GM18858 (cell line): ENCODE results near the gene NMNAT2.

Source experiments
- ATAC-seq: cut with Tn5 transposase; IDR thresholded peaks from one replicate; pipeline ENCODE4 v1.9.1; 2021; ENCODE audit not compliant: unreplicated experiment

The NMNAT2 gene

DNA sequence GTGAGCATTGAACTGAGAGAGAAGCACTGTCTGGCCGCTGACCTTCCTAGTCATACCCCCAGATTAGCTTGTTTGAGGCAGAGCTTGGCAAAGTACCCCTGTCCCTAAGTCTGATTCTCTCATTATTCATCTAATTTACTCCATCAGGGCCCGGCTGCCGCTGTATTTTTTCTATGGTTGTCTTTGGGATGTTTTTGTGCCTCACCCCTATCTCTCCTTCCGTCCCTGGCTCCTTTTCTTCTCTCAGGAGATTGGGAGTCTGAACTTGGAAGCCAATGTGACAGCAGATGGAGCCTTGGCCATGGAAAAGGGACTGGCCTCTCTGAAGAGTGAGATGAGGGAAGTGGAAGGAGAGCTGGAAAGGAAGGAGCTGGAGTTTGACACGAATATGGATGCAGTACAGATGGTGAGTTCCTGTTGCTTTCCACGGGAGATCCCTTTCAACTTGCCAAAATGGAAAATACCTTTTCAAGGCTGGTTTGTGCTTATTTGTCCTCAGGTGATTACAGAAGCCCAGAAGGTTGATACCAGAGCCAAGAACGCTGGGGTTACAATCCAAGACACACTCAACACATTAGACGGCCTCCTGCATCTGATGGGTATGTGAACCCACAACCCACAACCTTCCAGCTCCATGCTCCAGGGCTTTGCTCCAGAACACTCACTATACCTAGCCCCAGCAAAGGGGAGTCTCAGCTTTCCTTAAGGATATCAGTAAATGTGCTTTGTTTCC, 178.2 kb downstream of the NMNAT2 start:
- ATAC-seq, result no peak

DNA sequence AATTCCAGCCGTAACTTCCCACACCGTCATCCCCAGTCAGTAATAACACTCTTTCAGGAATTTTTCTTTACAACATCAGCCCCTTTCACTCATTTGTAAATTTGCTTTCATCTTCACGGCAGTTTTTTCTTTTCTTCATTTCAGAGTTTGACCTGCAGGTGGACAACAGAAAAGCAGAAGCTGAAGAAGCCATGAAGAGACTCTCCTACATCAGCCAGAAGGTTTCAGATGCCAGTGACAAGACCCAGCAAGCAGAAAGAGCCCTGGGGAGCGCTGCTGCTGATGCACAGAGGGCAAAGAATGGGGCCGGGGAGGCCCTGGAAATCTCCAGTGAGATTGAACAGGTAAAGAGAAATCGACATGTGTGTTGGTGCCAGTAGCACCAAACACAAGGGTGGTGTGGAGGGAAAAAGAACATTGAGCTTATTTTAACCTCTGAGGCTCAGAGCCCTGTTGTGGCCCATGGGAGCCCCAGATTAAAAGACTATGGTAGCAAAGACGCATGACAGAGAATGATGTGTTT, 178.9 kb downstream of the NMNAT2 start:
- no peak for ATAC-seq

DNA sequence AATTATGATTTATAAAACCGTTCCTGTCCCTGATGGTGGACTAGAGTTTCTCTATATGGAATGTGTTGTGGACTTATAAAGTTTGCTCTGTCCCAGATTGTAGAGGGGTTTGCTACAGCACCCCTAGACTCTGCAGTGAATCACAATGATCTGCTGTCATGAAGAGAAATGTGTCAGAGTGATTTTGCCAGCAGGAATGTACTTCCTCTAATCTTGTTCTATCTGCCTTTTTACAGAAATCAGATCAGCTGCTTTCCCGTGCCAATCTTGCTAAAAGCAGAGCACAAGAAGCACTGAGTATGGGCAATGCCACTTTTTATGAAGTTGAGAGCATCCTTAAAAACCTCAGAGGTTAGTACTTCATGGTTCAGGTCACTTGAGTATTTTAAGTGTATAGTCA, 180.1 kb downstream of the NMNAT2 start:
- no peak for ATAC-seq

DNA sequence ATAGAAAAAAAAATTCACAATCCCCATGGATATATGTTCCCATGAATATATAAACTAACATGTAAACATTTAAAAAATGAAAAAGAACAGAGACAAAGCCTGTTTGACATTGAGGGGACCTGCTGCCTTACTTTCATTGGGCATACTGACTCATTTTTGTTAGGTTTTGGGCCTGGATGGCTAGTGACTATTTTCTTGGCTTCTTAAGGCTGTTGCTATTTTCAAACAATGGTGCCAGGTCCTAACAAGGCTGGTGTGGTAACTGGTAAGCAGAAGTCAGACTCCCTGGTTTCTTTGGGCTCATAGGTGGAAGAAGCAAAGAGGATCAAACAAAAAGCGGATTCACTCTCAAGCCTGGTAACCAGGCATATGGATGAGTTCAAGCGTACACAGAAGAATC, 181.1 kb downstream of the NMNAT2 start:
- ATAC-seq, result no peak

GRCh38 chr1:183236158-183236725, 181.9 kb downstream of the NMNAT2 start:
- no peak for ATAC-seq

DNA sequence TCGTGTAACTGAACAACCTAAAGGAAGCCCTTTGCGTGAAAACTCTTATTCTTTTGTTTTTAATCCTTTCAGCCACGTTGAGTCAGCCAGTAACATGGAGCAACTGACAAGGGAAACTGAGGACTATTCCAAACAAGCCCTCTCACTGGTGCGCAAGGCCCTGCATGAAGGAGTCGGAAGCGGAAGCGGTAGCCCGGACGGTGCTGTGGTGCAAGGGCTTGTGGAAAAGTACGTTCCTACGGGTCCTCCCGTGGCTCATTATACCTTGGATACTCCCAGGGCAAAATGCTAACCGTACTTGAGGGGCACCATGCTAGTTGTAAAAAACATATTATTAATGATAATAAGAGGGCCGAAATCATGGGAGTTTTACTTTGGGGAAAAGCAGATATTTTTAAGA, 182.7 kb downstream of the NMNAT2 start:
- ATAC-seq, result no peak

- ATAC-seq, result no peak
Measured at GRCh38 chr1:183234660-183235476, 183.3 kb downstream of the NMNAT2 start.

DNA sequence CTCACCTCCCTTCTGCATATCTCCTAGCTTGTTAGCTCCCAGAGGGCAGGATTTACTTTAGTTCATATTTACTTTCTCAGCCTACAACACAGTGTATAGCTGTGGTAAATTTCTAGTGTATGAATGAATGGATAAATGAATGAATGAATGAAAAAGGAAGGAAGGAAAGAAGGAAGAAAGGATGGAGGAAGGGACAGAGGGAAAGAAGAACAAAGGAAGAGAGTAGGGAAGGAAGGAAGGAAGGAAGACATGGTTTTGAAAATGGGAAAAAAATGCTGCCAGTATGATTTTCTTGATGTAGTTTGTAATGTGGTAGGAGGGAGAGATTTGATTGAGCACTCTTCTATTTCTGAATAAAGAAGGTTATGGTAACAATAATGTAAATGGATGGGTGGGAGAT, 185.1 kb downstream of the NMNAT2 start:
- no peak for ATAC-seq

DNA sequence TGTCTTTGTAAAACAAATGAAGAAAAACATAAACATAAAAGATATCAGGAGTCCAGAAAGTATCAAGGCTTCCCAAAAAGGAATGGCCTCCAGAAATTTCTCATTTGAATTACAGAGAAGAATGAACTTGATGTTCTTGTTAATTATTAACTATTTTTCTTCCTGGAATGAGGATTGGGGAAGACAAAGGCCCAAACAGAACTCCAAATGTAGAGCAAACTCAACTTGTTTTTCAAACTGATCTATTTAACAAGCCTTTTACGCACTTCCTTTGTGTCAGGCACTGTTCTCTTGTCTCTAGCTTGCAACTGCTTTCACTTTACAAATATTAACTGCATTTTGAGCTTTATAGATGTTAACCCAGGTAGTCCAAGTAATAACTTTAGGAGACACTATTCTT, 186.6 kb downstream of the NMNAT2 start:
- no peak for ATAC-seq

DNA sequence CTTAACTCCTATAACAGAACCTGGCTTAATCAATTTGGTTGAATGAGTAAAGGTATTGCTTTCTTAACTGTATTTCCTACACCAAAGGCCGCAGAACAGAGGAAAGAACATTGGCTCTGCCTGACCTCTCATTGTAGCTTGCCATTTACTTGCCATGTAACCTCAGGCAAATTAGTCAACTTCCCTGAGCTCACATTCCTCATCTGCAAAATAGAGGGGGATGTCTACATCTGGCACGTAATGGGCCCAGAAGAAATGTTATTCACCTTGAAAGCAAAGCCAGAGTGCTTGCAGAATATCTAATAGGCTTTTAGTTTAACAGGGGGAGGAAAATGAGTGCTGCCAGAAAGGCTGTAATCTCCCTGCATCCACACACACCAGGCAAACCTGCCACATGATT, 187.8 kb downstream of the NMNAT2 start:
- ATAC-seq, result no peak

DNA sequence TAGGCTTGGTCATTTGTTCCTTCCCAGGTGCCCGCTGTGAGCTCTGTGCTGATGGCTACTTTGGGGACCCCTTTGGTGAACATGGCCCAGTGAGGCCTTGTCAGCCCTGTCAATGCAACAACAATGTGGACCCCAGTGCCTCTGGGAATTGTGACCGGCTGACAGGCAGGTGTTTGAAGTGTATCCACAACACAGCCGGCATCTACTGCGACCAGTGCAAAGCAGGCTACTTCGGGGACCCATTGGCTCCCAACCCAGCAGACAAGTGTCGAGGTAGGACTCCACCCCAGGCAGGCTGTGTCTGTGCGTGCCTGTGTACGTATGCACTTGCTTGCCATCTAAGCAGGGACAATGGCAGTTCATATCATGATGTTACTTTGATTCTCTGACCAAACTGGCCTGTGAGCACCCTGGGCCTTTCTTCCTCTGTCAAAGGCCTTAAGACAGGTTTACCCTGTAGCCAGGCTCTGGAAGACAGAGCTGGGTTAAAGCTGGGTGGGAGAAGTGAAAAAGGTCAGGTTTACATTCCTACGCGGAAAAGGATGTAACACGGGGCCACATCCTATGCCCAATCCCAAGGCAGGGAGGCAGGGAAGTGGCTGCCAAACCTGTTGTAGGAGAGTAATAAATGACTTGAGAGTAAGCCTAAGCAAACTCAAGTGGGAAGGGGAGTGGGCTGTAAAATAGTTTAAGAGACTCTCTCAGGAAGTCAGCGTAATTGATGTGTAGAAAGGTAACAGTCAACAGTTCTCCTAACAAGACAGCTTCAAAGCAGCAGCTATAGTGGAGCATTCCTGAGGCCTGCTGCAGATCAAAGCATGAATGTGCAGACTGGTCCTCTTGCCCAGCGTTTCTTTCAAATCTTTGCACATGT, 189.6 kb downstream of the NMNAT2 start:
- ATAC-seq, result no peak

DNA sequence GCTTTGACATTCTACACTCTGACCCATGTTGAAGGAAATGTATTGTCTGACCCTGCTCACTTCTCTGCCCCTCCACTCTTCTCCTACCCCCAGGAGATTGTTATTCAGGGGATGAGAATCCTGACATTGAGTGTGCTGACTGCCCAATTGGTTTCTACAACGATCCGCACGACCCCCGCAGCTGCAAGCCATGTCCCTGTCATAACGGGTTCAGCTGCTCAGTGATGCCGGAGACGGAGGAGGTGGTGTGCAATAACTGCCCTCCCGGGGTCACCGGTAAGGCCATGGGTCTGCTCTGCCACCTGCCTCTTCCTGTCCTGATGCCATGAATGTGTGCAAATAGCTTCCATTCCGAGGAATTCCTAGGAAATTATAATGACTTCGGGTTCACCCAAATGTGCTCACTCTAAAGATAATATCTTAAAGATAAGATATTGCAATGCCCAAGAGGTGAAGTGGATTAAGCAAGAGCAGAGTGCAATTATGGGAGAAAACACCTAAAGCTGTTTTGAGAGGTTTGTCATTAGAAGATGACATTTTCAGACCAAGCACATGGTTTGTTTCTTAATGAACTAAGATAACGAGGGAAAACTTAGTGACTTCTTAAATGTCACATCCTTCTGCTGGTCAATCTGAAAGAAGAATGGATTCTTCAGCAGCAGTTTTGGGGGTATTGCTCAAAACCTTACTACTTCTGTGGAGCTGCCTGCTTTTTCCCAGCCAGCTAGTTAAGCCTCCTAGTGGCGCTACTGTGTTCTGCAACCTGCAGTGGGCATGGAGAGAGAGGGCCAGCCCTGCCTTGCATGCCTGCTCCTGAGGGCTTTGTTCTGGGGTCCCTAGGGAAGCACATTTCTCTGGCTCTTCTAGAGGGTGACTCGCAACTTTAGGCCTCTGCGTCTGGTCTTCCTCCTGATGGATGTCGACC, 190.5 kb downstream of the NMNAT2 start:
- ATAC-seq, result no peak

GRCh38 chr1:183226963-183227362, 191.2 kb downstream of the NMNAT2 start:
- ATAC-seq, result no peak

- no peak for ATAC-seq
Measured at GRCh38 chr1:183226361-183226760, 191.8 kb downstream of the NMNAT2 start.

- ATAC-seq, result no peak
Measured at GRCh38 chr1:183223467-183223866, 194.7 kb downstream of the NMNAT2 start.

- ATAC-seq, result no peak
Measured at GRCh38 chr1:183222909-183223308, 195.3 kb downstream of the NMNAT2 start.

GRCh38 chr1:183219616-183220009, 198.6 kb downstream of the NMNAT2 start:
- ATAC-seq, result no peak

GRCh38 chr1:183218971-183219615, 199.1 kb downstream of the NMNAT2 start:
- ATAC-seq, result no peak

DNA sequence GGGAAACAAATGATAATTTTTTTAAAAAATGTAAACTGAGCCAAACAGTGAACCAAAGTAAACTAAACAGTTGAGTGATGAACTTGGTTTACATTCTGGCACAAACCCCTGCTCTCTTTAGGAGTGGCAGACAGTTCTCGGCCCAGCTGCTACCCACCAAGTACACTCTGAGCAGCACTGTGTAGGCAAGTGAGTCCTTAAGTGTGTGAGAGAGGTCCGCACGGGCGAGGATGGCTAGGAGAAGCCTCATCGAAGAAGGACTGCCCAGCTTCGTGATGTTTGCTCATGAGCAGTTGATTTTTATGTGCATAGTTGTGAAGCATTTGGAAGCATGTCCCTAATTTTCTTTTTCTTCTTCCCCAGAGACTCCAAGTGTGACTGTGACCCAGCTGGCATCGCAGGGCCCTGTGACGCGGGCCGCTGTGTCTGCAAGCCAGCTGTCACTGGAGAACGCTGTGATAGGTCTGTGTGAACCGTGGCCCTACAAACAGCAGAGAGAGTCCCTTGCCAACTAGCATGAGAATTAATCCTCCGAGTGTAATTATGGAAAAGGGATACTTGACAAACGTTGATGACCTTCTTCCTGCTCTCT, 200.1 kb downstream of the NMNAT2 start:
- ATAC-seq, result no peak
